Measurements from ENCODE around the gene DSCAM.

- TF ChIP-seq, protein P1, sequence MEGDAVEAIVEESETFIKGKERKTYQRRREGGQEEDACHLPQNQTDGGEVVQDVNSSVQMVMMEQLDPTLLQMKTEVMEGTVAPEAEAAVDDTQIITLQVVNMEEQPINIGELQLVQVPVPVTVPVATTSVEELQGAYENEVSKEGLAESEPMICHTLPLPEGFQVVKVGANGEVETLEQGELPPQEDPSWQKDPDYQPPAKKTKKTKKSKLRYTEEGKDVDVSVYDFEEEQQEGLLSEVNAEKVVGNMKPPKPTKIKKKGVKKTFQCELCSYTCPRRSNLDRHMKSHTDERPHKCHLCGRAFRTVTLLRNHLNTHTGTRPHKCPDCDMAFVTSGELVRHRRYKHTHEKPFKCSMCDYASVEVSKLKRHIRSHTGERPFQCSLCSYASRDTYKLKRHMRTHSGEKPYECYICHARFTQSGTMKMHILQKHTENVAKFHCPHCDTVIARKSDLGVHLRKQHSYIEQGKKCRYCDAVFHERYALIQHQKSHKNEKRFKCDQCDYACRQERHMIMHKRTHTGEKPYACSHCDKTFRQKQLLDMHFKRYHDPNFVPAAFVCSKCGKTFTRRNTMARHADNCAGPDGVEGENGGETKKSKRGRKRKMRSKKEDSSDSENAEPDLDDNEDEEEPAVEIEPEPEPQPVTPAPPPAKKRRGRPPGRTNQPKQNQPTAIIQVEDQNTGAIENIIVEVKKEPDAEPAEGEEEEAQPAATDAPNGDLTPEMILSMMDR (IDR thresholded peaks at IDR 0.05): no peak
- no peak for TF ChIP-seq POLR2A (IDR thresholded peaks at IDR 0.05)
Observed at GRCh38 chr21:40732253-40733023, 114.5 kb downstream of the DSCAM start.

All from Peyer's patch (tissue), 4 donors.